Omental fat pad (tissue), 4 donors: Measurements from ENCODE around the gene IGDCC3. TPM values are rescaled to one million over a fixed set of nuclear protein-coding genes. Genes with fewer than 3 reads are reported as not detected.

Experiments used
- ATAC-seq: fragments of 150-250 bp; one replicate; pipeline ENCODE4 v1.9.1; 2016; ENCODE audit warnings: mild to moderate bottlenecking, moderate library complexity; ENCODE audit not compliant: low FRiP score
- DNase-seq: peaks from one replicate; pipeline ENCODE4 v3.0.0-alpha.2; 2019; ENCODE audit warnings: low spot score
- CTCF ChIP-seq, 3 donors: fragments of 450-650 bp; IDR thresholded peaks; one replicate each; pipeline ENCODE4 v1.5.1; 2016 to 2017; ENCODE audit warnings: antibody characterized with exemption in 3 of 3, mild to moderate bottlenecking in 3 of 3, moderate library complexity in 2 of 3
- total RNA-seq, 4 donors: library from RNA; depleted of rRNA; stranded (reverse); fragments of >200 nt; gene quantifications; one replicate each; pipeline ENCODE4 v1.1.0, GENCODE V29; 2016

Gene IGDCC3
- total RNA-seq, 4 donors from 2014 or later: not detected

- ATAC-seq: no peak
- no peak for TF ChIP-seq CTCF (IDR thresholded peaks at IDR 0.05)
- DNase-seq: no peak
Measured at GRCh38 chr15:65333148-65333820, 44.5 kb downstream of the IGDCC3 start.

GRCh38 chr15:65332391-65333147 is 45.2 kb downstream of the IGDCC3 start:
- DNase-seq (no peak), ATAC-seq (no peak)
- no peak for TF ChIP-seq CTCF (IDR thresholded peaks at IDR 0.05)

GRCh38 chr15:65331811-65332210 is 46.0 kb downstream of the IGDCC3 start:
- DNase-seq (no peak), ATAC-seq (no peak)
- no peak for TF ChIP-seq CTCF (IDR thresholded peaks at IDR 0.05)

- DNase-seq: no peak
- no peak for ATAC-seq
- no peak for TF ChIP-seq CTCF (IDR thresholded peaks at IDR 0.05)
Measured at GRCh38 chr15:65330934-65331645, 46.7 kb downstream of the IGDCC3 start.

- no peak for TF ChIP-seq CTCF (IDR thresholded peaks at IDR 0.05)
- ATAC-seq (no peak), DNase-seq (no peak)
Measured at GRCh38 chr15:65329984-65330735, 47.6 kb downstream of the IGDCC3 start.

- no peak for ATAC-seq
- no peak for TF ChIP-seq CTCF (IDR thresholded peaks at IDR 0.05)
- DNase-seq: no peak
Measured at GRCh38 chr15:65329288-65329983, 48.4 kb downstream of the IGDCC3 start.
